ENCODE measurements around the gene CXCR6.

GRCh38 chr3:45921158-45922038 is 21.9 kb upstream of the CXCR6 start:
- TF ChIP-seq CTCF (IDR thresholded peaks at IDR 0.05) (no peak), EZH2 (IDR thresholded peaks at IDR 0.05) (no peak)
